HG03196 (cell line): ENCODE results near the gene CCND2.
"Not testable (repeated sequence)": the region's sequence is repeated elsewhere in the genome, so short reads cannot be mapped to it uniquely, and the experiment has no call there.

Source experiments
- ATAC-seq: cut with Tn5 transposase; IDR thresholded peaks from one replicate; pipeline ENCODE4 v1.9.1; 2021; ENCODE audit not compliant: unreplicated experiment

CCND2 gene

GRCh38 chr12:4273652-4274395 is at the start of gene CCND2:
CCND2 (plus strand) TSS chr12:4273762; CDS start chr12:4274041, 279 bp downstream.
- ATAC-seq, result peak; percentile 28

DNA sequence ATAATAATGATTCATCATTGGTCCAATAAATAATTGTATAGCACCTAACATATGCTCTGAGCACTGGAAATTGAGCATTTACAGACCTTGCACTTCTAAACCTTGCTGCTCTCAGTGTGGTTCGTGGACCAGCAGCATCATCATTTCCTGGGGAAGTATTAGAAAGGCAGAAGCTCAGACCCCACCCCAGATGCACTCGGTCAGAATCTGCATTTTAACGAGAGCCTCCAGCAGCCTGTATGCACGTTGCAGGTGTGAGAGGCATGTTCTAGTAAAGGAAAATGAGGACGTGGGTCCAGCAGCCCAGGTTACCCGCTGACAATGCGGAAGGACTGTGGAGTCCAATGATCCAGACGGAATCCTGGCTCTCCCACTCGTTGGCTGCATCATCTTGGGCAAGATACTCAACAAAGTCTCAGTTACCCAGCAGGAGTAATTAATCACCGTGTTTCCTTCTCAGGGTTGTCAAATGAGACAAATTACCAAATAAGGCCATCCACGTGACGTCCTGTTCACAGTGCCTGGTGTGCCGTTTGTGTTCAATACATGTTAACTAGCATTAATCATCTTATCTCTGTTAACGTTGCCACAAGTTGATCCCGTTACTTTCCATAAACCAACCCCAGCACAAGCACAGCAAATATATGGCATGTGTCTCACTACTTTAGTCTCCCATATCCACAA is 49.2 kb upstream of the CCND2 start:
- no peak for ATAC-seq

- ATAC-seq, result no peak
These were observed 48.0 kb upstream of the CCND2 start for GRCh38 chr12:4225571-4225970.

GRCh38 chr12:4227046-4227445 is 46.5 kb upstream of the CCND2 start:
- no peak for ATAC-seq

GRCh38 chr12:4228122-4228580 is 45.4 kb upstream of the CCND2 start:
- no peak for ATAC-seq

DNA sequence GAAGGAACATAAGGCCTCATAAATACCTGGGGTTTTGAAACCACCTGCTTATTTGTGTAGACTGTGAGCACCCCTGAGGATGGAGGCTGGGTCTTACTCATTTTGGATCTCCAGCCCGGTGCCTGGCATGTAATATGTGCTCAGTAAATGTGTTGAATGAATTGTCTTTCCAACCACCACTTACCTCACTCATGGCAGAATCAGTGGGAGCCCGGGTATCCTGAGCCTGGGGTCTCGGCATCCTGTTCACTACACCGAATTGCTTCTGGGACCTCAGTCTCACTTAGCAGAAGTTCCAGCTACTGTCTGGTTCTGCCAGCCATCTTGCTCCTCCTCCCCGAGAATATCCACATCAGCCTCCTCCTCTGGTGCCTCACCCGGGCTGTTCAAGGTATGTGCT is 43.0 kb upstream of the CCND2 start:
- no peak for ATAC-seq

GRCh38 chr12:4238577-4238976 is 35.0 kb upstream of the CCND2 start:
- no peak for ATAC-seq

DNA sequence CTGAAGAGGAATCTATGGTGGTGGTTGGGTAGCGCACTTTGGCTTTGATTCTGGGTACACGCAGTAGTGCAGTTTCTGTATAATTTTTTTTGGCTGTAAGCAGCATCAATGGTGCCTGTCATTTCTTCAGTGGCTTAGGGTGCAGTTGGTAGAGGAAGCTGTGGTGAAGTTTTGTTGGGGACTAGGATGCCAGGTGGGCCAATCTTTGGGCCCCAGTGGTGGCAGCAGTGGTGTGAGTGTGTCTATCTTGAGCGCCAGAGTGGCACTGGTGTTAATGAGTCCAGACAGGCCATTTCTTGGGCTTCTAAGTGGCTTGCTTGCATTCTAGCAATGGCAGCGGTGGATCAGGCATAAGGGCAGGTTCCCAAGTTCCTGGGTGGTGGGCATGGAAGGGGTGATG is 33.8 kb upstream of the CCND2 start:
- ATAC-seq, result no peak

- no peak for ATAC-seq
These were observed 33.3 kb upstream of the CCND2 start for GRCh38 chr12:4240161-4240783.

GRCh38 chr12:4240981-4241380 is 32.6 kb upstream of the CCND2 start:
- ATAC-seq, result no peak

- no peak for ATAC-seq
These were observed 32.0 kb upstream of the CCND2 start for GRCh38 chr12:4241592-4241991.

GRCh38 chr12:4242595-4242994 is 31.0 kb upstream of the CCND2 start:
- no peak for ATAC-seq

- no peak for ATAC-seq
These were observed 30.5 kb upstream of the CCND2 start for GRCh38 chr12:4243091-4243490.

DNA sequence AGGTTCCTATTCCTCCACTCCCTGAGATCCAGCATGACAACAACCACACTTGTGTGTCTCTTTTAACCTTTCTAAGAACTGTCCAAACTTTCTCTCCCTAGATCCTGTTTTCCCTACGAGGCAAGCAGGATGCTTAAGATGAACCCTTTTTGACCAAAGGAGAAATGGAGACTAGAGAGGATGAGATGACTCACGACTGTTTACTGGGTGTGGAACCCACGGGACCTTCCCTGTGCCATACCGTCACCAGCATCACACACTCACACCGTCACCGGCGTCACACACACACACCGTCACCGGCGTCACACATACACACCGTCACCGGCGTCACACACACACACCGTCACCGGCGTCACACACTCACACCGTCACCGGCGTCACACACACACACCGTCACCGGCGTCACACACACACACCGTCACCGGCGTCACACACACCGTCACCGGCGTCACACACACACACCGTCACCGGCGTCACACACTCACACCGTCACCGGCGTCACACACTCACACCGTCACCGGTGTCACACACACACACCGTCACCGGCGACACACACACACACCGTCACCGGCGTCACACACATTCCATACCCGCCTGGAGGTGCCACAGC is 30.0 kb upstream of the CCND2 start:
- not testable (repeated sequence) for ATAC-seq

DNA sequence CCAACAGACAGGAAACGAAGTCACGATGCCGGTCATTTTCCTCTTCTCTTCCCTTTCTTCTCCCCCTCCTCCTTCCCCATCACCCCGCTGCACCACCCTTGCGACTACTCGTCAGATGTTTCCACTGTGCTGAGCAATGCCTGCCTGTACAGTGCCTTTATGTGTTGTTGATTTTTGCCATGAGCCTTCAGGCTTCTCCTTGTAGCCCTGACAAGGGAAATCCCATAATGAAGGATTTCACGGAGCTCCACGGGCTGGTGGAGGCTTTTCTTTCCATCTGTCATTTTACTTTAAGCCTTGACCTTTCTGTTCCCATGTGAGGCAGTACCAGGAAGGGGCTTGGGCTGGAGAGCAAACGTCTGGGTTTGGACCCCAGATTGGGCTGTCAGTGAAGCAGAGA is 28.7 kb upstream of the CCND2 start:
- ATAC-seq, result no peak

GRCh38 chr12:4245446-4245845 is 28.1 kb upstream of the CCND2 start:
- no peak for ATAC-seq

GRCh38 chr12:4246116-4246515 is 27.4 kb upstream of the CCND2 start:
- no peak for ATAC-seq

DNA sequence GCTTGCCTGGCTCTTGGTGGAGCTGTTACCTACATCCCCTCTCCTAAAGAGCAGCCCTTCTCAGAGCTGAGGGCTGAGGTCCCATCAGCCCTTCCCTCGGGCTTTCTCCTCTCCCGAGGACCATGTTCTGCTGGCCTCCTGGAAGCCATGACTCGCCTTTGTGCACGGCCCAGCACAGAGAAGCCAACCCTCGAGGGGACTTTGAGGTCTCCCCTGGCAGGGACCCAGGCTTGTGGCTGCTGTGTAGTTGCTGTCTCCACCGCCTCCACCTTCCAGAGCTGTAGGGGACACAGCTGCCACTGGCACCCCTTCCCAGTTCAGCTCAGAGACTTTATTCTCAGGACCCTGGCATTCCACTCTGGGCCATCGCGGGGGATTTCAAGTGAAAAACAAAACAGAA is 22.9 kb upstream of the CCND2 start:
- no peak for ATAC-seq

DNA sequence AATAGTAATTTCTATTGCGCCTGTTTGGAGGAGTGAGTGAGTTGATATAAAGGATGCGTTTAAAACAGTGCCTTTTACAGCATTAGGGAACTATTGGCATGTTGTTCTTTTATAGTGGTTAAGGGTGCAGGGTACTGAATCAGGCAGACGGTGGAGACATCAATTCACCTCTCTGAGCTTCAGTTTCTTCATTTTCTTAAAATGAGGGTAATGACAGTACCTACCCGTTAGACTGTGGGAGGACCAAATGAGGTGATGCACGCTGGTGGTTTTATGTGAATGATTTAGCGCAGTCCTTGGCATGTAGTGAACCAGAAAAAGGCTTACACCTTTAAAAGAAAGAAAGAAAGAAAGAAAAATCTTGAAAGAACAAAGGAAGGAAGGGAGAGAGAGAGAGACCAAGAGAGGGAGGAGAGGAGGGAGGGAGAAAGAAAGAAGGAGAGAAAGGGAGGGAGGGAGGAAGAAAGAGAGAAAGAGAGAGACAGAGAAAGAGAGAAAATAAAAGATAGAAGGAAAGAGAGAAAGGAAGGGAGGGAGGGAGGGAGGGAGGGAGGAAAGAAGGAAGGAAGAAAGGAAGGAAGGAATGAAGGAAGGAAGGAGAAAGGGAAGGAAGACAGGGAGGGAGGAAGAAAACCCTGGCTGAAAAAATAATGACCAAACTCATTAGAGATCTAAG is 22.2 kb upstream of the CCND2 start:
- no peak for ATAC-seq

DNA sequence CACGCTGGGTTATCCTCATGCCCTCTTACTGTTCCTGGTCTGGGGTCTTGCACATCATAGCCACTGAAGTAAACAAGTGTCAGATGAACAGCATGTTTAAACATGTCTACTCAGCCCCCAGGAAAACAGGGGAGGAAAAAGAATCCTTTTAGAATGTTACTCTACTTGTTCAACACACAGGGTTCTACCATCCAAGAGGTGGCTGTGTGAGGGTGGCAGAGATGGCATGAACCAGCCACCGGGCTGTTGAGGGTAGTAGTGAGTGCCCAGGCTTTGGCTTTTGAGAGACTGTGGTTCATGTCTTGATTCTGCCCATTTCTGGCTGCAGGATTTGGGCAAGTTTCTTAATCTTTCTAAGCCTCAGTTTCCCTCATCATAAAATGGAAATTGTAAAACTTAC is 21.6 kb upstream of the CCND2 start:
- ATAC-seq, result no peak

- ATAC-seq, result no peak
These were observed 21.0 kb upstream of the CCND2 start for GRCh38 chr12:4252601-4253000.
